ENCODE measurements around the gene EDAR.

EDAR gene

GRCh38 chr2:108923736-108924579 is 65.1 kb downstream of the EDAR start:
- no peak for DNase-seq

- DNase-seq, result no peak
These were observed 65.9 kb downstream of the EDAR start for GRCh38 chr2:108923019-108923700.

- DNase-seq, result no peak
These were observed 66.7 kb downstream of the EDAR start for GRCh38 chr2:108922141-108922915.

GRCh38 chr2:108921096-108922030 is 67.7 kb downstream of the EDAR start:
- DNase-seq, result no peak

GRCh38 chr2:108920686-108921085 is 68.3 kb downstream of the EDAR start:
- DNase-seq, result no peak

GRCh38 chr2:108919571-108920373 is 69.2 kb downstream of the EDAR start:
- DNase-seq, result no peak

GRCh38 chr2:108918941-108919341 is 70.1 kb downstream of the EDAR start:
- DNase-seq, result no peak

GRCh38 chr2:108918156-108918874 is 70.7 kb downstream of the EDAR start:
- DNase-seq, result no peak

GRCh38 chr2:108917526-108917925 is 71.5 kb downstream of the EDAR start:
- no peak for DNase-seq

GRCh38 chr2:108916796-108917421 is 72.1 kb downstream of the EDAR start:
- DNase-seq, result peak in 3 of 14 donors; percentile 9 to 29 (median 12)

GRCh38 chr2:108916122-108916795 is 72.8 kb downstream of the EDAR start:
- DNase-seq, result no peak

- DNase-seq, result no peak
These were observed 76.5 kb downstream of the EDAR start for GRCh38 chr2:108912629-108912902.

GRCh38 chr2:108911807-108912628 is 77.0 kb downstream of the EDAR start:
- no peak for DNase-seq

GRCh38 chr2:108911401-108911800 is 77.6 kb downstream of the EDAR start:
- DNase-seq, result no peak

- no peak for DNase-seq
These were observed 78.3 kb downstream of the EDAR start for GRCh38 chr2:108910541-108911396.

- no peak for DNase-seq
These were observed 79.0 kb downstream of the EDAR start for GRCh38 chr2:108910011-108910431.

GRCh38 chr2:108909275-108909823 is 79.7 kb downstream of the EDAR start:
- no peak for DNase-seq

All from C1 segment of cervical spinal cord (tissue), 14 donors.